GM12892 (cell line): ENCODE results near the gene SPEG.

ENCODE experiments used
- DNase-seq: peaks from one replicate; pipeline ENCODE4 v3.0.0; 2011; ENCODE audit not compliant: insufficient read length
- FAIRE-seq: peaks from 2 replicates; lab custom pipeline; 2011; peaks lifted over from hg19 to GRCh38; lab: Jason Lieb, UNC
- POLR2A ChIP-seq: IDR thresholded peaks from 2 replicates; pipeline ENCODE4 v1.6.1; 2011; ENCODE audit warnings: low read depth, low read length, control low read depth
- POLR2AphosphoS5 ChIP-seq: IDR thresholded peaks from 2 replicates; pipeline ENCODE4 v1.6.1; 2011; ENCODE audit warnings: low read depth, low read length, control low read depth
- TAF1 ChIP-seq: IDR thresholded peaks from 2 replicates; pipeline ENCODE4 v1.6.1; 2011; ENCODE audit warnings: low read depth, mild to moderate bottlenecking, control low read depth, low read length, borderline replicate concordance

The SPEG gene

GRCh38 chr2:219478916-219479315 lies 44.3 kb downstream of the SPEG start:
- DNase-seq (no peak), FAIRE-seq (no peak)
- TF ChIP-seq POLR2A (no peak), TAF1 (no peak), POLR2AphosphoS5 (no peak)

GRCh38 chr2:219480004-219480403 lies 45.4 kb downstream of the SPEG start:
- no peak for TF ChIP-seq TAF1
- TF ChIP-seq POLR2A = no peak
- no peak for TF ChIP-seq POLR2AphosphoS5
- FAIRE-seq (no peak), DNase-seq (no peak)

- FAIRE-seq (no peak), DNase-seq (no peak)
- no peak for TF ChIP-seq POLR2A
- no peak for TF ChIP-seq POLR2AphosphoS5
- TF ChIP-seq TAF1 = no peak
Observed at GRCh38 chr2:219482674-219483405, 48.2 kb downstream of the SPEG start.

- DNase-seq (no peak), FAIRE-seq (no peak)
- no peak for TF ChIP-seq POLR2AphosphoS5
- no peak for TF ChIP-seq TAF1
- no peak for TF ChIP-seq POLR2A
Observed at GRCh38 chr2:219483451-219484342, 49.1 kb downstream of the SPEG start.

- TF ChIP-seq TAF1 (no peak), POLR2AphosphoS5 (no peak), POLR2A (no peak)
- DNase-seq (no peak), FAIRE-seq (no peak)
Observed at GRCh38 chr2:219484343-219485200, 49.9 kb downstream of the SPEG start.

GRCh38 chr2:219485201-219485580 lies 50.5 kb downstream of the SPEG start:
- FAIRE-seq (no peak), DNase-seq (no peak)
- no peak for TF ChIP-seq TAF1
- no peak for TF ChIP-seq POLR2A

- TF ChIP-seq POLR2AphosphoS5 (no peak), TAF1 (no peak), POLR2A (no peak)
- FAIRE-seq (no peak), DNase-seq (no peak)
Observed at GRCh38 chr2:219486380-219486959, 51.8 kb downstream of the SPEG start.

GRCh38 chr2:219488149-219488843 lies 53.7 kb downstream of the SPEG start:
- TF ChIP-seq POLR2AphosphoS5 (no peak), TAF1 (no peak), POLR2A (no peak)
- FAIRE-seq (no peak), DNase-seq (no peak)

GRCh38 chr2:219488844-219489194 lies 54.2 kb downstream of the SPEG start:
- no peak for TF ChIP-seq TAF1
- no peak for TF ChIP-seq POLR2A
- no peak for TF ChIP-seq POLR2AphosphoS5
- no peak for FAIRE-seq

GRCh38 chr2:219489315-219489714 lies 54.7 kb downstream of the SPEG start:
- TF ChIP-seq POLR2A (no peak), TAF1 (no peak), POLR2AphosphoS5 (no peak)
- DNase-seq (no peak), FAIRE-seq (no peak)

More at GRCh38 chr2:219488844-219489194, 54.2 kb downstream of the SPEG start:
- no peak for DNase-seq

- no peak for TF ChIP-seq POLR2AphosphoS5
- no peak for DNase-seq
- no peak for FAIRE-seq
Observed at GRCh38 chr2:219490186-219490585, 55.5 kb downstream of the SPEG start.
